Measurements from ENCODE around the gene MYB. TPM values are rescaled to one million over a fixed set of nuclear protein-coding genes. Genes with fewer than 3 reads are reported as not detected.
"Not testable (repeated sequence)": the region's sequence is repeated elsewhere in the genome, so short reads cannot be mapped to it uniquely, and the experiment has no call there.

MYB gene
- total and polyA plus RNA-seq, 2 experiments from 2014 or later: 0.10 to 1.2 TPM

- Histone ChIP-seq H3F3A (ENCODE audit: insufficient read depth) (no peaks in the 10 kb centered on the region), H3K4me2 (ENCODE audit: unreplicated experiment) (no peak overlapping the region), H3K27me3 (replicated peaks; ENCODE audit: insufficient read depth) (0 out of 2 replicates have a peak, but pooled peaks cover 4% of the 10 kb centered on the region), H2AFZ (no peak overlapping the region), H3K9ac (no peak overlapping the region), H3K27ac (no peak overlapping the region), H3K9me3 (ENCODE audit: low read depth) (no peaks in the 10 kb centered on the region), H3K9me2 (ENCODE audit: insufficient read depth) (no peaks in the 10 kb centered on the region), H3K4me3 (no peak overlapping the region), H3K36me3 (ENCODE audit: low read depth) (no peaks in the 10 kb centered on the region), H4K20me1 (ENCODE audit: insufficient read depth) (no peaks in the 10 kb centered on the region), H3K79me2 (ENCODE audit: insufficient read depth) (no peaks in the 10 kb centered on the region), H3K4me1 (ENCODE audit: insufficient read depth) (peaks cover 7% of the 10 kb centered on the region; the same call in 1 of the 2 replicates)
- TF ChIP-seq EZH2phosphoT487 (IDR thresholded peaks at IDR 0.05; ENCODE audit: insufficient read depth, low read depth) (no peak), EZH2 (IDR thresholded peaks at IDR 0.05; ENCODE audit: insufficient read depth, poor library complexity, severe bottlenecking) (no peak)
- in situ Hi-C loops (cut with MboI): loop anchor here (10.0 kb wide), 1 partner anchor 294 kb away; no protein-coding TSS in a partner anchor
- 73 to 75% methylated on average over 4 of the region's 4 CpGs for WGBS, 2 experiments (ENCODE audit: low coverage in 1 of 2, low lambda C conversion rate in 2 of 2, missing lambda C conversion rate in 2 of 2)
- DNase-seq: no peak
These were observed 39.9 kb upstream of the MYB start for GRCh38 chr6:135141182-135141581.

DNA sequence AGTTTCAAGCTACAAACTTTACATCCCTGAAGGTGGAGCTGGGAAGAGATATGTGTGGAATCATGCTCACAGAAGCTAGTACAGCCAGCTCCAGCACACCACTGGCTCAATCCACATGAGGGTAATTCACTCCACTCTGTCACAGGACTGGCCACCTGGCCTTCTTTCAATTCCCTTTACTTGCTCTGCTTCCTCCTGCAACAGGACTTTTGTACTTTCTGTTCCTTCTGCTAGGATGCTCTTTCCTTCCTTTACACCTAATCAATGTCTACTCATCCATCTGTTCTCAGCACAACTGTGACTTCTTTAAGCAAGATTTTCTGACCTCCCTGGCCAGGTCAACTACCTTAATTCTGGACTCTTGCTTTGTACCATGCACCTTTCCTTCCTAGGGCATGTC lies 39.4 kb upstream of the MYB start:
- in situ Hi-C loops (cut with MboI): loop anchor here (10.0 kb wide), 1 partner anchor 293 kb away; no protein-coding TSS in a partner anchor
- Histone ChIP-seq H3K9me2 (ENCODE audit: insufficient read depth) (no peaks in the 10 kb centered on the region), H3K9ac (no peak overlapping the region), H3K4me1 (ENCODE audit: insufficient read depth) (peaks cover 10% of the 10 kb centered on the region; the same call in 1 of the 2 replicates), H3K36me3 (ENCODE audit: low read depth) (no peaks in the 10 kb centered on the region), H3F3A (ENCODE audit: insufficient read depth) (no peaks in the 10 kb centered on the region), H2AFZ (no peak overlapping the region), H4K20me1 (ENCODE audit: insufficient read depth) (no peaks in the 10 kb centered on the region), H3K4me3 (no peak overlapping the region), H3K27ac (no peak overlapping the region), H3K27me3 (replicated peaks; ENCODE audit: insufficient read depth) (0 out of 2 replicates have a peak, but pooled peaks cover 4% of the 10 kb centered on the region), H3K79me2 (ENCODE audit: insufficient read depth) (no peaks in the 10 kb centered on the region), H3K9me3 (ENCODE audit: low read depth) (no peaks in the 10 kb centered on the region), H3K4me2 (ENCODE audit: unreplicated experiment) (no peak overlapping the region)
- TF ChIP-seq EZH2phosphoT487 (IDR thresholded peaks at IDR 0.05; ENCODE audit: insufficient read depth, low read depth): no peak
- no peak for TF ChIP-seq EZH2 (IDR thresholded peaks at IDR 0.05; ENCODE audit: insufficient read depth, poor library complexity, severe bottlenecking)
- DNase-seq: no peak

DNA sequence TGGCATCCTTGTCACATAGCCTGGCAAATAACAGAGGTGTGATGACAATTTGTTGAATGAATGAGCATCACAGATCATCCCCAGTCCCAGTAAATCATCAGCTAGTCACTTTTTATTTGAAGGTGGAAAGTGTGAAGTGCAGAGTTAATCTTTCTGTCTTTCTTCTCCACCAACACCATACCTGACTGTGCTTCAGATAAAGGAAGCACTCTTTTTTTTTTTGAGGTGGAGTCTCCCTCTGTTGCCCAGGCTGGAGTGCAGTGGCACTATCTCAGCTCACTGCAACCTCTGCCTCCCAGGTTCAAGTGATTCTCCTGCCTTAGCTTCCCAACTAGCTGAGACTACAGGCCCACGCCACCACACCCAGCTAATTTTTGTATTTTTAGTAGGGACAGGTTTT lies 38.9 kb upstream of the MYB start:
- H2AFZ ChIP-seq; H3K4me2 ChIP-seq (ENCODE audit: unreplicated experiment); H3K9ac ChIP-seq; H3F3A ChIP-seq (ENCODE audit: insufficient read depth); H3K27ac ChIP-seq; H3K79me2 ChIP-seq (ENCODE audit: insufficient read depth); H3K4me3 ChIP-seq; DNase-seq; H3K4me1 ChIP-seq (ENCODE audit: insufficient read depth); H3K27me3 ChIP-seq (replicated peaks; ENCODE audit: insufficient read depth); H3K9me2 ChIP-seq (ENCODE audit: insufficient read depth); H3K36me3 ChIP-seq (ENCODE audit: low read depth); H4K20me1 ChIP-seq (ENCODE audit: insufficient read depth); H3K9me3 ChIP-seq (ENCODE audit: low read depth): not testable (repeated sequence)
- WGBS, 2 experiments (ENCODE audit: low coverage in 1 of 2, low lambda C conversion rate in 2 of 2, missing lambda C conversion rate in 2 of 2): 68 to 85% methylated on average over 1 of the region's 1 CpG
- in situ Hi-C loops (cut with MboI): loop anchor here (10.0 kb wide), 1 partner anchor 293 kb away; no protein-coding TSS in a partner anchor

GRCh38 chr6:135144673-135145062 lies 36.4 kb upstream of the MYB start:
- no peaks in the 10 kb centered on the region for H3K9me2 ChIP-seq (ENCODE audit: insufficient read depth)
- in situ Hi-C loops (cut with MboI): loop anchor here (10.0 kb wide), 1 partner anchor 290 kb away; no protein-coding TSS in a partner anchor
- H3K4me1 ChIP-seq (ENCODE audit: insufficient read depth): peaks cover 10% of the 10 kb centered on the region; the same call in 1 of the 2 replicates

More at GRCh38 chr6:135144673-135145062, 36.4 kb upstream of the MYB start:
- no peak for DNase-seq
- 27 to 31% methylated on average over 4 of the region's 4 CpGs for WGBS, 2 experiments (ENCODE audit: low coverage in 1 of 2, low lambda C conversion rate in 2 of 2, missing lambda C conversion rate in 2 of 2)
- Histone ChIP-seq H3K36me3 (ENCODE audit: low read depth) (no peaks in the 10 kb centered on the region), H3K4me2 (ENCODE audit: unreplicated experiment) (no peak overlapping the region), H3F3A (ENCODE audit: insufficient read depth) (no peaks in the 10 kb centered on the region), H3K9me3 (ENCODE audit: low read depth) (no peaks in the 10 kb centered on the region), H3K9ac (no peak overlapping the region), H2AFZ (no peak overlapping the region), H3K4me3 (no peak overlapping the region), H3K27me3 (replicated peaks; ENCODE audit: insufficient read depth) (no peaks in the 10 kb centered on the region), H3K27ac (no peak overlapping the region), H4K20me1 (ENCODE audit: insufficient read depth) (no peaks in the 10 kb centered on the region), H3K79me2 (ENCODE audit: insufficient read depth) (no peaks in the 10 kb centered on the region)
- TF ChIP-seq EZH2 (IDR thresholded peaks at IDR 0.05; ENCODE audit: insufficient read depth, poor library complexity, severe bottlenecking) (no peak), EZH2phosphoT487 (IDR thresholded peaks at IDR 0.05; ENCODE audit: insufficient read depth, low read depth) (no peak)

Data from GM23248 (cell line).